GM06990 (cell line): ENCODE results near the gene NOD1.

ENCODE experiments used
- DNase-seq: peaks from one replicate; pipeline ENCODE4 v3.0.0-alpha.2; 2011; ENCODE audit not compliant: insufficient read length; ENCODE audit errors: extremely low read depth
- H3K27me3 ChIP-seq: replicated peaks from 2 replicates; pipeline ENCODE4 v1.6.0; 2011; ENCODE audit warnings: low read length; ENCODE audit not compliant: control insufficient read depth, insufficient read depth
- H3K36me3 ChIP-seq: 2 replicates; pipeline ENCODE4 v1.5.1; 2011; ENCODE audit warnings: low read length; ENCODE audit not compliant: control insufficient read depth, insufficient read depth
- H3K4me3 ChIP-seq: replicated peaks from 2 replicates; pipeline ENCODE4 v1.5.1; 2011; ENCODE audit warnings: low read depth, mild to moderate bottlenecking, control low read depth, low read length
- CTCF ChIP-seq: IDR thresholded peaks from 2 replicates; pipeline ENCODE4 v1.5.1; 2011; ENCODE audit warnings: low read length, control low read depth, mild to moderate bottlenecking, inconsistent platforms; ENCODE audit not compliant: insufficient read depth, poor library complexity, severe bottlenecking

Gene NOD1

GRCh38 chr7:30505174-30505697 lies 26.7 kb upstream of the NOD1 start:
- Histone ChIP-seq H3K4me3 (peak overlapping the region; percentile 96), H3K27me3 (no peaks in the 10 kb centered on the region), H3K36me3 (no peaks in the 10 kb centered on the region)
- no peak for DNase-seq
- TF ChIP-seq CTCF: no peak

- peak; percentile 97 for DNase-seq
- no peak for TF ChIP-seq CTCF
- Histone ChIP-seq H3K36me3 (no peaks in the 10 kb centered on the region), H3K27me3 (no peaks in the 10 kb centered on the region), H3K4me3 (peak within 1 kb of the TSS; percentile 96)
Observed at GRCh38 chr7:30504301-30505173, 26.0 kb upstream of the NOD1 start, which contains the start of gene GGCT. TSS of gene GGCT (minus strand) at chr7:30504829. CDS start at chr7:30504709, 120 bp downstream.

- H3K4me3 ChIP-seq: peak overlapping the region; percentile 96
- no peak for TF ChIP-seq CTCF
- no peaks in the 10 kb centered on the region for H3K36me3 ChIP-seq
- no peaks in the 10 kb centered on the region for H3K27me3 ChIP-seq
- no peak for DNase-seq
Observed at GRCh38 chr7:30503274-30504212, 25.0 kb upstream of the NOD1 start.

- Histone ChIP-seq H3K4me3 (no peak overlapping the region), H3K36me3 (peaks cover under 1% of the 10 kb centered on the region; the same call in 1 of the 2 replicates), H3K27me3 (no peaks in the 10 kb centered on the region)
- no peak for TF ChIP-seq CTCF
- DNase-seq: no peak
Observed at GRCh38 chr7:30502470-30503251, 24.1 kb upstream of the NOD1 start.

- no peak for TF ChIP-seq CTCF
- H3K4me3 ChIP-seq: no peak overlapping the region
- DNase-seq: no peak
Observed at GRCh38 chr7:30501264-30501663, 22.7 kb upstream of the NOD1 start.

More at GRCh38 chr7:30501264-30501663, 22.7 kb upstream of the NOD1 start:
- Histone ChIP-seq H3K36me3 (peaks cover 1% of the 10 kb centered on the region), H3K27me3 (no peaks in the 10 kb centered on the region)
